GM12875 (cell line): Measurements from ENCODE around the gene PYGO2.

Experiments
- H3K4me3 ChIP-seq: one replicate; pipeline ENCODE4 v1.5.1; 2011; ENCODE audit warnings: low read depth, low read length, control low read depth
- TF ChIP-seq, protein P1 (sequence below): IDR thresholded peaks from 2 replicates; pipeline ENCODE4 v1.5.1; 2011; ENCODE audit warnings: low read depth, mild to moderate bottlenecking, control low read depth, inconsistent platforms, low read length, moderate library complexity, borderline replicate concordance; ENCODE audit not compliant: insufficient read depth

PYGO2 gene

DNA sequence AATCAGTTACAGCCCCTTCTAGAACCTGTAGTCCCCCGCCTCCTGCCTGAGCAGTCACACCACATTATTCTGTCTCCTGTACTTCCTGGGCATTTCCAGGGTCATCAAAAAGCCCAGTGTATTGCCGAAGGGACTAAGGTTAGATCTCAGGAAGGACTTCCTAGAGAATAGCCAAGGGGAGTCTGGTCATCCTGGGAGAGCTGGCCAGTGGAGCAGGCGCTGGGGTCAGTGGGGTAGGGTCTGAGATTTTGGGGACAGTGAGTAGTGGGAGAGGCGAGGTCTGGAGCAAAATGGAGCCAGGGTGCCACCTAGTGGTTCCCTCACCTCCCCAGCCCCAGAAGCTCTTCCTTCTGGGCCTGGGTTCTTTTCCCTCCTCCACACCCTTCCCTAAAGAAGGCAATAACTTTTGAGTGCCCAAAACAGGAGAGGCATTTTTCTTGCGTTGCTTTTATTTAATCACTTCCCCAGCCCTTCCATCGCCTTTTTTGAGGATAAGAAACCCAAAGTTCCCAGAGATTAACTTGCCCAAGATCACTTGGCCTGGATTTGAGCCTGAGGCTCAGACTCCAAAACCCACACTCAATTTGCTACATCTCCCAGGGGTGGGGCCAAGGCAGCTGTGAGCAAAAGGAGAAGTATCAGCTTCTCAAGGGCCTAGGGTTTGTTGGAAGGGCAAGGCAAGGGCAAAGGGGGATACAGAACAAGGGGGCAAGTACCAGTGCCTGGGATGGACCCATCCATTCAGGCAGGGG, 17.8 kb downstream of the PYGO2 start:
- TF ChIP-seq, protein P1, sequence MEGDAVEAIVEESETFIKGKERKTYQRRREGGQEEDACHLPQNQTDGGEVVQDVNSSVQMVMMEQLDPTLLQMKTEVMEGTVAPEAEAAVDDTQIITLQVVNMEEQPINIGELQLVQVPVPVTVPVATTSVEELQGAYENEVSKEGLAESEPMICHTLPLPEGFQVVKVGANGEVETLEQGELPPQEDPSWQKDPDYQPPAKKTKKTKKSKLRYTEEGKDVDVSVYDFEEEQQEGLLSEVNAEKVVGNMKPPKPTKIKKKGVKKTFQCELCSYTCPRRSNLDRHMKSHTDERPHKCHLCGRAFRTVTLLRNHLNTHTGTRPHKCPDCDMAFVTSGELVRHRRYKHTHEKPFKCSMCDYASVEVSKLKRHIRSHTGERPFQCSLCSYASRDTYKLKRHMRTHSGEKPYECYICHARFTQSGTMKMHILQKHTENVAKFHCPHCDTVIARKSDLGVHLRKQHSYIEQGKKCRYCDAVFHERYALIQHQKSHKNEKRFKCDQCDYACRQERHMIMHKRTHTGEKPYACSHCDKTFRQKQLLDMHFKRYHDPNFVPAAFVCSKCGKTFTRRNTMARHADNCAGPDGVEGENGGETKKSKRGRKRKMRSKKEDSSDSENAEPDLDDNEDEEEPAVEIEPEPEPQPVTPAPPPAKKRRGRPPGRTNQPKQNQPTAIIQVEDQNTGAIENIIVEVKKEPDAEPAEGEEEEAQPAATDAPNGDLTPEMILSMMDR = peak; percentile 86
- peak overlapping the region; percentile 13 for H3K4me3 ChIP-seq

DNA sequence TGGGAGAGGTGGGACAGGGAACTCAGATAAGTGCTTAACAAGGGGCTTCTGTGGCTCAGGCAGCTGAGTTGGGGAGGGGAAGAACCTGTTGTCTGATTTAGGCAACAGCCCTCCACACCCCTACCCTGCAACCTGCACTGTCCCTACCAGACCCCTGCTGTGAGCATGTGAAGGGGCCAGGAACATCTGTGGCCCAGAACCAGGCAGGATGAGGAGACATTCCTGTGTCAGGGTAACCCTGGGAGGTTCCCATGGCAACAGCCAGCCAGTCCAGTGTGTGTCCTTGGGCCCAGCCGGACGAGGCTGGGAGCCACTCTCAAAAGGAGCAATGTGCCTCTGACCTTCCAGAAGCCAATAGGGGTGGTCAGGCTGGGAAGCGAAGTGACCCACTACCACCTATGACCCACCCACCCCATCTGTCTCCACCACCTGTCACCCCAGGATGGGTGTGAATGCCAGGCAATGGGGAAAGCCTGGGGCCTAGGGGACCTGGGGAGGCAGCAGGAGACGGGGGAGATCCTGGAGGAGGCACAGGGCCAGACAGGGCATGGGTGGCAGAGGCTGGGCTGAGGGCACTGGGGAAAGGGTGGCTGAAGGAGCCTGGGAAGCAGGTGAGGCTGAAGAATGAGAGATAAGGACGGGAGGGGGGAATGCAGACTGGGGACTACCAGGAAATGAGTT, 20.1 kb downstream of the PYGO2 start:
- H3K4me3 ChIP-seq = peak overlapping the region; percentile 71

DNA sequence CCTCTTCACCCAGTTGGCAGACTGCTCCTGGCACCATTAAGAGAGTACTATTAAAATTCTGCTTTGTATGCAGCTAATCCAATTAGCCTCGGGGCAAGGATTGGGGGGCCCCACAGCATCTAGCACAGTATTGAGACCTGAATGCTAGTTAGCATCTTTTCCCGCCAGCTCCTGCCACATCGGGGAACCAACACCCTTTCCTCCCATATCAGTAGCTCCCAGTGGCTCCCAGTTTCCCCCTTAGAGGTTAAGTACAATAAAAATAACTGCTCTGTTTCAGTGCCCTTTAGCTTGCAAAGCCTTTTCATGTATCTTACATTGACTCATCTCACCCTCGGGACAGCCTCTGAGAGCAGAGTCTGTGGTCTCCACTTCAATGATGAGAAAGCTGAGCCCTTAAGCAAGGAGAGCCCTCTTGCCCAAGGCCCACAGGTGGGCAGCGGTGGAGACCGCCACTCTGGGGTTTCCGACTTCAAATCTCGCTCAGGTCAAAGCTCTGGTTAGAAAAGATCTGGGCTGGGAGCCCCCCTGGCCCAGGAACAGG, 20.9 kb downstream of the PYGO2 start:
- TF ChIP-seq, protein P1 = no peak
- H3K4me3 ChIP-seq = peak overlapping the region; percentile 71

More for the DNA sequence above, 20.1 kb downstream of the PYGO2 start:
- TF ChIP-seq, protein P1 = no peak

DNA sequence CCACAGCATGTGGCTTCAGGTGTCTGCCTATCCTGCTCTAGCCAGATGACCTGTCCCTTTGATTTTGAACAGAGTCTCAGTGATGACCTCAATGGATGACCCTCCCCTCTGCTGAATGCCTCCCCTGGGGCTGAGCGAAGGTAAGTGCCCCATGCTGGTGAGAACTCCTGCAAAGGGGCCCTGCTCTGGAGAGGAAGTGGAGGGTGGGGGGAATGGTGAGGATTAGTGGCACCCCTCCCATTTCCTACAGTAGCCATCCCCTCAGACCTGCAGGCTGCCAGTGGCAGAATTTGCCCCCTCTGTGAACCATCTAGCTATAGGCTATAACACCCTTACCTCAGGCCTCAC, 21.4 kb downstream of the PYGO2 start:
- TF ChIP-seq, protein P1 = no peak
- H3K4me3 ChIP-seq = peak overlapping the region; percentile 22

DNA sequence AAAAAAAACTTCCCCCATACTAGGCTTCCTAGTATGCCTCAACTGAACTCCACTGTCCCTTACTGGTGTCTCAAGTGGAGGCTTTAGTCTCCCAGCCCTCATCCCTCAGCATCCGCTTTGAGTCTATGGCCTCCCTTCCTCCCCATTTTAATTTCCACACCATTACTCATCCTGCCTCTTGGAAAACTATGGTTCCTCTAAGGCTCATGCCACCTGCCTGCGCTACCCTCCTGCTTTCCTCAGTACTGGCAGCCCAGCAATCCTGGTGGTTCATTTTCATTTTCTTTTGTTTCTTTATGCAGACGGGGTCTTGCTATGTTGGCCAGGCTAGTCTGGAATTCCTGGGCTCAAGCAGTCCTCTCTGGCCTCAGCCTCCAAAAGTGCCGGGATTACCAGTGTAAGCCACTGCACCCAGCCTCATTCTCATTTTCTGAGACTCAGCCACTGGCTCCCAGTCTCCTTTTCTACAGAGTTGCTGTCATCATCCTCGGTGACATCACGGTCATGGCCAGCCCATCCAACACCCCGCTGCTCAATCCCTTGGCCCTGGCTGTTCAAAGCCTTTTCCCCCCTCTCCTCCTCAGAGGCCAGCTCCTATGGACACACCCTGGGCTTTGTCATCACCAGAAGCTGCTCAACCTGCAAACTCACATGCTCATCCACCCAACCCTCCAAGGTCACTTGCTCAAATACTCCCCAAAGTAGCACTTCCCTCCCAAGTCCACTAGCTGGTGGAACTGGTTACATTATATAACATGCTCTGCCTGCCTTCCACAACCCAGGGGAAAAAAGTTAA, 22.8 kb downstream of the PYGO2 start:
- TF ChIP-seq, protein P1 = no peak
- no peak overlapping the region for H3K4me3 ChIP-seq

DNA sequence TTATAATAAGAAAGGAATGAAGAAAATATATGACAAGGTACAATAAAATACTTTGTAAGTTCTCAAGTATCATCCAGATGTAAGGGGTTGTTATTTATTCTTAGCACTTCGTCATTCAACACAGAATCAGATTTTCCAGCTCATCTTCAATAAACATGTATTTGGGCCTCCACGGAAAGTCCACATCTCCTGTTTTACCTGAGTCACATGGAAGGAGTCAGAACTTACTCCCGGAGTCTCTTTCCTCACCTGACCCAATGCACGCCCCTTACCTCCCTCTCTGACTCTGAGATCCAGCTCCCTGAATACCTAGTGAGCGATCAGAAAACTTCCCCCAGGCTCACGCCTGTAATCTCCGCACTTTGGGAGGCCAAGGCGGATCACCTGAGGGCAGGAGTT, 23.6 kb downstream of the PYGO2 start:
- TF ChIP-seq, protein P1 = no peak
- no peak overlapping the region for H3K4me3 ChIP-seq
